CD14-positive monocyte (primary cell): Measurements from ENCODE around the gene CDK6. TPM values are rescaled to one million over a fixed set of nuclear protein-coding genes. Genes with fewer than 3 reads are reported as not detected.
A peak's percentile ranks its signal among the peaks of the same experiment; 100 is the strongest.

Experiments
- DNase-seq, 3 donors: peaks; one replicate each; pipeline ENCODE4 v3.0.0-alpha.2; 2011 to 2022
- H2AFZ ChIP-seq: 2 replicates; pipeline ENCODE4 v1.6.0; 2012; ENCODE audit warnings: mild to moderate bottlenecking, low read depth, low read length, inconsistent platforms; ENCODE audit not compliant: insufficient read depth, poor library complexity, severe bottlenecking
- H3K27ac ChIP-seq, 2 donors: 1 replicate in 1 of 2; 2 replicates in 1 of 2; pipeline ENCODE4 v1.5.1; 2012 to 2013; ENCODE audit warnings: low read length in 2 of 2, control low read depth in 1 of 2, inconsistent platforms in 1 of 2, low read depth in 1 of 2, mild to moderate bottlenecking in 1 of 2
- H3K27me3 ChIP-seq, 2 donors: one replicate each; pipeline versions ENCODE4 v1.6.0 to v1.6.1; 2011 to 2013; ENCODE audit warnings: low read length in 2 of 2; ENCODE audit not compliant: control insufficient read depth in 2 of 2, insufficient read depth in 2 of 2
- H3K36me3 ChIP-seq, 2 donors: replicated peaks in 1 of 2; 1 replicate in 1 of 2; 2 replicates in 1 of 2; pipeline versions ENCODE4 v1.5.1 to v1.6.1; 2012 to 2013; ENCODE audit warnings: low read length in 2 of 2, control low read depth in 1 of 2, inconsistent platforms in 1 of 2, mild to moderate bottlenecking in 1 of 2; ENCODE audit not compliant: insufficient read depth in 2 of 2, control insufficient read depth in 1 of 2
- H3K4me1 ChIP-seq, 2 donors: 1 replicate in 1 of 2; 2 replicates in 1 of 2; pipeline versions ENCODE4 v1.5.1 to v1.6.1; 2012 to 2013; ENCODE audit warnings: low read length in 2 of 2, control low read depth in 1 of 2, inconsistent platforms in 1 of 2, mild to moderate bottlenecking in 1 of 2, moderate library complexity in 1 of 2; ENCODE audit not compliant: insufficient read depth in 2 of 2, control insufficient read depth in 1 of 2
- H3K4me2 ChIP-seq: replicated peaks from 2 replicates; pipeline ENCODE3; 2012; ENCODE audit warnings: low read length, moderate library complexity, mild to moderate bottlenecking; ENCODE audit not compliant: poor library complexity, severe bottlenecking; ENCODE audit errors: extremely low read depth
- H3K4me3 ChIP-seq, 3 experiments: fragments of 200-600 bp in 1 of 3; sonication (generic) in 1 of 3; replicated peaks in 1 of 3; 1 replicate in 2 of 3; 2 replicates in 1 of 3; pipeline ENCODE4 v1.5.1; 2011 to 2013; ENCODE audit warnings: low read length in 3 of 3, mild to moderate bottlenecking in 3 of 3, control low read depth in 2 of 3, low read depth in 2 of 3, inconsistent platforms in 1 of 3, moderate library complexity in 1 of 3
- H3K79me2 ChIP-seq: 2 replicates; pipeline ENCODE4 v1.6.0; 2012; ENCODE audit warnings: mild to moderate bottlenecking, control low read depth, inconsistent platforms, low read length, moderate library complexity; ENCODE audit not compliant: insufficient read depth
- H3K9ac ChIP-seq: 2 replicates; pipeline ENCODE4 v1.6.0; 2017; ENCODE audit warnings: low read length, mild to moderate bottlenecking; ENCODE audit not compliant: insufficient read depth, poor library complexity, severe bottlenecking
- H3K9me3 ChIP-seq, 2 donors: replicated peaks in 1 of 2; 1 replicate in 1 of 2; 2 replicates in 1 of 2; pipeline versions ENCODE4 v1.5.1 to v1.6.1; 2012 to 2013; ENCODE audit warnings: low read length in 2 of 2, control low read depth in 1 of 2; ENCODE audit not compliant: control insufficient read depth in 1 of 2, insufficient read depth in 1 of 2
- H4K20me1 ChIP-seq: 2 replicates; pipeline ENCODE4 v1.6.0; 2012; ENCODE audit warnings: mild to moderate bottlenecking, low read length, control low read depth, moderate library complexity; ENCODE audit not compliant: insufficient read depth
- H3K27ac Mint-ChIP-seq, 7 donors: one replicate each; pipeline ENCODE4 v1.8.0; 2020; ENCODE audit warnings: mild to moderate bottlenecking in 7 of 7, mixed read lengths in 7 of 7, moderate library complexity in 6 of 7, inconsistent platforms in 2 of 7
- H3K27me3 Mint-ChIP-seq, 3 donors: one replicate each; pipeline ENCODE4 v1.8.0; 2021 to 2022; ENCODE audit warnings: low read depth in 3 of 3, mild to moderate bottlenecking in 3 of 3, mixed read lengths in 3 of 3, moderate library complexity in 3 of 3, inconsistent platforms in 1 of 3
- H3K36me3 Mint-ChIP-seq, 2 donors: one replicate each; pipeline ENCODE4 v1.8.0; 2020; ENCODE audit warnings: mixed read lengths in 2 of 2, inconsistent platforms in 1 of 2, mild to moderate bottlenecking in 1 of 2
- H3K4me1 Mint-ChIP-seq: one replicate; pipeline ENCODE4 v1.8.0; 2020; ENCODE audit warnings: mild to moderate bottlenecking, mixed read lengths
- H3K4me3 Mint-ChIP-seq, 2 donors: one replicate each; pipeline ENCODE4 v1.8.0; 2020; ENCODE audit warnings: mild to moderate bottlenecking in 2 of 2, mixed read lengths in 2 of 2, moderate library complexity in 1 of 2
- H3K9me3 Mint-ChIP-seq, 7 donors: one replicate each; pipeline ENCODE4 v1.8.0; 2020 to 2022; ENCODE audit warnings: mixed read lengths in 7 of 7, mild to moderate bottlenecking in 6 of 7, moderate library complexity in 6 of 7, inconsistent platforms in 2 of 7
- WGBS: methylation state at CpG from one replicate; pipeline ENCODE4 v1.1.5; 2013; ENCODE audit warnings: missing lambda C conversion rate; ENCODE audit not compliant: insufficient coverage; 5-methylcytosine and 5-hydroxymethylcytosine counted together
- intact Hi-C, 2 donors: fragments of 100-400 bp; cut with micrococcal nuclease; formaldehyde crosslinking; loops; one replicate each; pipeline versions ENCODE4 v1.15.0 to v1.15.1; 2023
- polyA plus RNA-seq, 3 donors: library from polyadenylated mRNA; depleted of rRNA in 1 of 3; unstranded in 2 of 3; stranded (reverse) in 1 of 3; fragments of 300-500 nt in 2 of 3; fragments of >200 nt in 1 of 3; fragmentation: Illumina TruSeq in 2 of 3; gene quantifications; 1 replicate in 2 of 3; 2 replicates in 1 of 3; pipeline ENCODE4 v1.2.3, GENCODE V29; 2012 to 2021
- TF ChIP-seq, protein P1 (sequence below): fragments of 200-600 bp; IDR thresholded peaks from one replicate; pipeline ENCODE4 v1.8.0; 2022; ENCODE audit warnings: antibody characterized with exemption, mild to moderate bottlenecking

The CDK6 gene
- polyA plus RNA-seq, 3 donors, result 3.4 to 4.3 (median 3.8) TPM

DNA sequence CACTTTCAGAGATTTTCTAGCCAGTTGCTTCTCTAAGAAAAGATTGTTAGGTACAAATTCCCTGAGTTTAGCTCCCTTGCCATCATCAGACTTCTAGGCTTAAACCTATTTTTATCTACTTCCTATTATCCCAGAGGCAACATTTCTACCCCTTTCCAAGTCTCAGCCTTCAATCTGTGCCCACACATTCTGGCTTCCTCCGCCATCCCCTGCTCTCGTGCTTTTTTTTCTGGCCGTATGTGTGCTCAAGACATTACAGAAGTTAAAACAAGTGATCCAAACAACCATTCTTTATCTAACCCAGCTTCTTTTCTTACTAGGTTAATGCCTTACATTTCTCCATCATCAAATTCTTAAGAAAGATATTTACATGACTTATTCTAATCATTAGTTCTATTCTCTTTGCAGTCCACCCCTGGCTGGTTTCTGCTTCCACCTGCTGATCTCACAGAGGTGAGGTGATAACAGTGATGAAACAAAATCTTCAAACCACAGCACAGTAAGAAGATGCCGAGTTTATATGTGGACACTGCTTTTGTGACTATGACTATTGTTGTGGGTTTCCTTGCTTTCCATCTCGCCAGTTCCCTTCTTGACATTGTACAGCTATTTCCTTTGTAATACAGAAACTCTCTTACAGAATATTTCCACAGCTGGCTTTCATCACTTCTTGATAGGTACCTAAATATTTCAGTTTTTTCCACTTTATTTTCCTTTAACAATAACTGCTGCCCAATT, 18.3 kb upstream of the CDK6 start:
- Mint-ChIP-seq H3K4me1 (peaks cover 6% of the 10 kb centered on the region), H3K9me3 (peaks cover 0 to 2% (median 0%) of the 10 kb centered on the region in 7 donors), H3K36me3 (no peaks in the 10 kb centered on the region), H3K27me3 (peaks cover 0 to 3% (median 0%) of the 10 kb centered on the region in 3 donors), H3K4me3 (no peak overlapping the region), H3K27ac (no peak overlapping the region)
- no peaks in the 10 kb centered on the region for H3K9me3 ChIP-seq
- intact Hi-C loops, result no loop called here
- H3K27me3 ChIP-seq, result no peaks in the 10 kb centered on the region
- no peak overlapping the region for H3K9ac ChIP-seq
- TF ChIP-seq, protein P1, sequence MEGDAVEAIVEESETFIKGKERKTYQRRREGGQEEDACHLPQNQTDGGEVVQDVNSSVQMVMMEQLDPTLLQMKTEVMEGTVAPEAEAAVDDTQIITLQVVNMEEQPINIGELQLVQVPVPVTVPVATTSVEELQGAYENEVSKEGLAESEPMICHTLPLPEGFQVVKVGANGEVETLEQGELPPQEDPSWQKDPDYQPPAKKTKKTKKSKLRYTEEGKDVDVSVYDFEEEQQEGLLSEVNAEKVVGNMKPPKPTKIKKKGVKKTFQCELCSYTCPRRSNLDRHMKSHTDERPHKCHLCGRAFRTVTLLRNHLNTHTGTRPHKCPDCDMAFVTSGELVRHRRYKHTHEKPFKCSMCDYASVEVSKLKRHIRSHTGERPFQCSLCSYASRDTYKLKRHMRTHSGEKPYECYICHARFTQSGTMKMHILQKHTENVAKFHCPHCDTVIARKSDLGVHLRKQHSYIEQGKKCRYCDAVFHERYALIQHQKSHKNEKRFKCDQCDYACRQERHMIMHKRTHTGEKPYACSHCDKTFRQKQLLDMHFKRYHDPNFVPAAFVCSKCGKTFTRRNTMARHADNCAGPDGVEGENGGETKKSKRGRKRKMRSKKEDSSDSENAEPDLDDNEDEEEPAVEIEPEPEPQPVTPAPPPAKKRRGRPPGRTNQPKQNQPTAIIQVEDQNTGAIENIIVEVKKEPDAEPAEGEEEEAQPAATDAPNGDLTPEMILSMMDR, result no peak
- H3K4me3 ChIP-seq, result no peak overlapping the region
- no peak for DNase-seq
- H4K20me1 ChIP-seq, result no peaks in the 10 kb centered on the region
- H3K4me2 ChIP-seq, result no peak overlapping the region
- no peaks in the 10 kb centered on the region for H3K36me3 ChIP-seq
- H3K4me1 ChIP-seq, result peaks cover 0 to 4% of the 10 kb centered on the region in 2 donors
- H2AFZ ChIP-seq, result peak overlapping the region; percentile 21
- H3K27ac ChIP-seq, result no peak overlapping the region
- WGBS, result 69% methylated on average over 3 of the region's 5 CpGs
- no peaks in the 10 kb centered on the region for H3K79me2 ChIP-seq

DNA sequence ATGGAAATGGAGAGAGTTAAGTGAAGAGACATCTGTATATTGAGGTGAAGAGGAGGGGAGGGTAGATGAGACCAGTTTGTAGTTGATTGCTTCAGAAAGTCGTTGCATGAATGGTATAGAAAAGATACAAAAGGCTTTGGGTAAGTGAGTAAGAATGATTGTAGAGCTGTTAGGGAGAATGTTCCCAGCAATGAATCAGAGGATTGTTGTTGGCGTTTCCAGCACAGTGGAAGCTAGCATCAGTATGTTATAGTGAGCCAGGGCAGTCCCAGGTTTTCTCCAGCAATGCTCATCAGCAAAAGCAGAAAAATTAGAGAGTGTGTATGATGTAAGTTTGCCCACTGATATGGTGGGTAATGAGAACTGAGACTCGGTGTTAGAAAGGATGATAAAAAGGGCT, 15.4 kb upstream of the CDK6 start:
- no peak overlapping the region for H3K4me2 ChIP-seq
- no peak for DNase-seq
- TF ChIP-seq, protein P1, result no peak
- intact Hi-C loops, result no loop called here
- no peaks in the 10 kb centered on the region for H4K20me1 ChIP-seq
- peaks cover 0 to 4% of the 10 kb centered on the region in 2 donors for H3K4me1 ChIP-seq
- no peaks in the 10 kb centered on the region for H3K36me3 ChIP-seq
- H3K79me2 ChIP-seq, result no peaks in the 10 kb centered on the region
- no peak overlapping the region for H3K4me3 ChIP-seq
- H3K36me3 Mint-ChIP-seq, result no peaks in the 10 kb centered on the region
- no peak overlapping the region for H3K27ac Mint-ChIP-seq
- no peak overlapping the region for H3K27ac ChIP-seq
- 74% methylated on average over 3 of the region's 3 CpGs for WGBS
- no peak overlapping the region for H3K9ac ChIP-seq
- H3K27me3 Mint-ChIP-seq, result peaks cover 0 to 1% (median 0%) of the 10 kb centered on the region in 3 donors
- no peak overlapping the region for H3K4me3 Mint-ChIP-seq
- no peak overlapping the region for H2AFZ ChIP-seq
- H3K9me3 Mint-ChIP-seq, result no peaks in the 10 kb centered on the region
- H3K27me3 ChIP-seq, result no peaks in the 10 kb centered on the region
- H3K9me3 ChIP-seq, result no peaks in the 10 kb centered on the region
- H3K4me1 Mint-ChIP-seq, result peaks cover 9% of the 10 kb centered on the region
